HG03139 (cell line): Measurements from ENCODE around the gene GPR152.
"Not testable (repeated sequence)": the region's sequence is repeated elsewhere in the genome, so short reads cannot be mapped to it uniquely, and the experiment has no call there.

ENCODE experiments used
- ATAC-seq: cut with Tn5 transposase; IDR thresholded peaks from one replicate; pipeline ENCODE4 v1.9.1; 2021; ENCODE audit not compliant: unreplicated experiment

The GPR152 gene

DNA sequence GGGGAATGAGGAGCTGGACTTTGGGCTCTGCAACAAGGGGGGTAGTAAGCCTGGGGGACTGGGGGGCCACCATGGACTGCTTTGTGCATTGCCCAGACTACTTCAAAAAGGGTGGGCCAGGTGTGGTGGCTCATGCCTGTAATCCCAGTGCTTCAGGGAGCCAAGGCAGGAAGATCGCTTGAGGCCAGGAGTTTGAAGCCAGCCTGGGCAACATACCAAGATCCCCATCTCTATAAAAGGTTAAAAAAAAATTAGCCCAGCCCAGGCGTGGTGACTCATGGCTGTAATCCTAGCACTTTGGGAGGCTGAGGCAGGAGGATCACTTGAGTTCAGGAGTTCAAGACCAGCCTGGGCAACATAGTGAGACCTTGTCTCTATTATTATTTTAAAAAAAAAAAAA lies 13.0 kb upstream of the GPR152 start:
- not testable (repeated sequence) for ATAC-seq

- ATAC-seq: no peak
Measured at GRCh38 chr11:67465189-67465510, 12.6 kb upstream of the GPR152 start.

GRCh38 chr11:67464411-67465188 lies 12.1 kb upstream of the GPR152 start:
- ATAC-seq: peak; percentile 43

GRCh38 chr11:67463680-67464410 lies 11.3 kb upstream of the GPR152 start:
- no peak for ATAC-seq

- ATAC-seq: no peak
Measured at GRCh38 chr11:67463186-67463585, 10.7 kb upstream of the GPR152 start.

- ATAC-seq: no peak
Measured at GRCh38 chr11:67458266-67458665, 5.7 kb upstream of the GPR152 start.

DNA sequence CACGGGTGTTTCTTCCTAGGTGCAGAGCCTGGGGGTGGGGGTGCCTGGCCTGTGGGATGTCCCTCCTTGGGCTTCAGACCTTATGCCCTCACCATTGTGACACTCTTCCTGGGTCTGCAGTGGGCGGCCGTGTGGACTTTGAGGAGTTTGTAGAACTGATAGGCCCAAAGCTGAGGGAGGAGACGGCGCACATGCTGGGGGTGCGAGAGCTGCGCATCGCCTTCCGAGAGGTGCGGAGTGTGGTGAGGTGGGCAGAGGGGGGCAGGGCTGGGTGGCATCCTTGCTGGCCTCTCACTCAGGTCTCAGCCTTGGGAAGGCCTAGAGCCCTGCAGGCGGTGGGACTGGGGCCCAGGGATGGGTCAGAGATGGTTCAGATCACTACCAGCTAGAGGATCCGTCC lies 4.9 kb upstream of the GPR152 start:
- ATAC-seq: no peak

GRCh38 chr11:67456068-67456705 lies 3.7 kb upstream of the GPR152 start:
- no peak for ATAC-seq

GRCh38 chr11:67455054-67455453 lies 2.5 kb upstream of the GPR152 start, which contains the start of gene CABP4:
Gene CABP4 (plus strand): TSS chr11:67455354. CDS start chr11:67455424, 70 bp downstream.
- ATAC-seq: no peak

DNA sequence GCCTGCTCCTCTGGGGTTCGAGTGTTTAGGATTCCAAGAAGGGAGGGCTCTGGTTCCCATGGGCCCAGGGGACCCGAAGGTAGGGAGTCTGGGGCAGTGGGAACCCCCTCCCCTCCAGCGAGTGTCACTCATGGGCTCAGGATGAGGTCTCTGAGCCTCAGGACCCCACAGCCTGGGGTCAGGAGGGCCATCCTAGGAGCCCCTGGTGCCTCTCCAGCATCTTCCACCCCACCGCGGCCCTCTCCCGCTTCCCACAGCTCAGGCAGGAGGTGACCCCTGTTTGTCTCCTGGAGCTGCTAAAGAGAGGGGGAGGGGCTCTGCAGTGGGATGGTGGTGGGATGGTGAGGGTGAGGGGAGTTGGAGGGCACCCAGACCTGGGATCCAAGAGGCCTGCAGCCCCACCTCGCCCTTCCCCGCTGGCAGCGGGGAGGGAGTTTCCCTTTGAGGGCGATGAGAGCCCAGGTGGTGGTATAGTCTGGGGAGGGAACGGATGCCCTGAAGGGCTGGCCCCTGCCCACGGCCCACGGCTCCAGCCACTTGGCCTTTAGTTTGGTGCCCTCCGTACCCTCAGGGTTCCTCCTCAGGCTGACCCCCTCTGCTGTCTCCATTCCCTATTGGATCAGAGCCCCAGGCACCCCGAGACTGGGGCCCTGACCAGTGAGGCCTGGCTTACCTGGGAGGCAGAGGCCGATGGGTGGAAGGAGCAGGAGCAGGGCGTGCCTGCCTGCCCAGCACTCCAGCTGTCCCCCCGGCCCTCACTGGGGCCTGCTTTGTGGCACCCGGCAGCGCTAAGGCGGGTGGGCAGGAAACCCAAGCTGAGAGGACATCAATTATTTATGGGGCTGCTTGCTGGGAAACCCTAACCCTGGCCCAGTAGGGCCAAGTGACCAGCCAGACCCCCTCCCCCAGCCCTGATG lies 1.5 kb upstream of the GPR152 start:
- no peak for ATAC-seq

DNA sequence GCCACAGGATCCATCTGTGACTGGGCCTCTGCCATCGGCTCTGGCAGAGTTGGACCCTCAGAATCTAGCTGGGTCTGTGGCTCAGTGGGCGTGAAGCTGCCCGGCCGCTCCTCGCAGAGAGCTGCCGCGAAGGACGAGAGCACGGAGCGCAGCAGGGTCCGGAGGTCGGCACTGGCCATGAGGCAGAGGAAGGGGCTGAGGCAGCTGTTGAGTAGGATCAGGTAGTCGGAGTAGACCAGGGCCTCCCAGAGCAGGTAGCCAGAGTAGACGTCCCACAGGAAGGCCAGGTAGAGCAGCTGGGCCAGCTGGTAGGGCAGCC lies 912 bp downstream of the GPR152 start:
- no peak for ATAC-seq

DNA sequence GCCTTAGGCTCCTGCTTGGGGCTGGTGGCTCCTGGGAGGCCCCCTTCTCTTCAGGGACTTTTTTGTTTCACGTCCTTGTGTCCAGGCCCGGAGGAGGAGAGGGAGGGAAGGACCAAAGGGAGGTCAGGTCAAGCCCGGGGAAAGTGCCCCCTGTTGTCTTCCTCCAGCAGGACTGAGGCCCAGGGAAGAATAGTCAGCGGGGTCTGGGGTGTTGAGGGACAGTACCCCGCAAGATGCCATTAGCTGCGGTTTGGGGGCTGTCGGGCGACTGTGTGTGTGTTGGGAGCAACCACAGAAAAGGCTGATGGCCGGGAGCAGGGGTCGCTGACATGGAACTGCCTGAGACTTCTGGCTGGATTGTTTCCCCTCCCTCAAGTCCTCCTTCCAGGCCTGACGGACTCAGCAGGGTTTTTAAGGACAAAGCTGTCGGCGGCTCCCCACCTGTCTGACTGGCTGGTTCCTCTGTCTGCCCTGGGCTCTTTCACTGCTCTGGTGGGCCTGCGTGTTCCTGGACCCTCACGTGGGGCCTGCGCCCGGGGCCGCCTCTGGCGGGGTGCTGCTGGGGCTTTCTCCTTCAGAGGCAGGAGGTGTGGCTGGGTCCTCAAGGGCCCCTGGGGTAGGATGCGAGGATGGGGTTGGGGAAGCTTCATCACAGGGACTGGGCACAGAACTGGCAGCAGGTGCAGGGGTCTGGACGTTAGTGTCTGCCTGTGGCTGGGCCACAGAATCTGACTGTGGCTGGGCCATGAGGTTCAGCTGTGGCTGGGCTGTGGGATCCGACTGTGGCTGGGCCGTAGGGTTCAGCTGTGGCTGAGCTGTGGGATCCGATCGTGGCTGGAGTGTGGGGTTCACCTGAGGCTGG lies 1.5 kb downstream of the GPR152 start:
- ATAC-seq: no peak

DNA sequence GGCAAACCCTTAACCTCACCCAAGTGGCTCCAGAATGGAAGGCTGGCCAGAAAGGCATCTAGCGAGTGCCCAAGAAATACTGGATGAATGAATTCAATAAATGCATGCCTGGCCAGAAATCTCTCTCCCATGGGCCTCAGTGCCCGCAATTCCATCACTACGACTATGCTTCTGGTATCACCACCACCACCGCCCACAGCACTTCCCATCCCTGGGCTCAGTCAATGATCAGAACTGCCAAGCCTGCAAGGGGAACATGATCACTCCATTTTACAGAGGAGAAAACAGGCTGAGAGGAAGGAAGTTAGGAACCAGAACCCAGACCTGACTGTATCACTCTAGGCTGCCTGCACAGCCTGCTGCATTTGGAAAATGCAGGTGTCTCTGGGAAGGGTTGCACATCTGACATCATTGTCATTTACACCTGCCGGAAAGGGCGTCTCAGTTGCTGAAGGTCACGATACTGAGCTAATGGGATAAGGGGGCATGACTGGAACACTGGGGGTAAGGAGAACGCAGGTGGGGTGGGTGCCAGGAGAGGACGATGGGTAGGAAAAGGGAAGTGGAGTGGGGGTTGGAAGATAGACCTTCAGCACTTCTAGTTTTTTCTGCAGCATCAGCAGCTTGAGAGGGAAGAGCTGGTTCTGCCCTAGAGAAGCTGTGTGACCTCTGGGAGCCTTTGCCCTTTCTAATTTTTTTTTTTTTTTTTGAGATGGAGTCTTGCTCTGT lies 3.2 kb downstream of the GPR152 start:
- no peak for ATAC-seq

DNA sequence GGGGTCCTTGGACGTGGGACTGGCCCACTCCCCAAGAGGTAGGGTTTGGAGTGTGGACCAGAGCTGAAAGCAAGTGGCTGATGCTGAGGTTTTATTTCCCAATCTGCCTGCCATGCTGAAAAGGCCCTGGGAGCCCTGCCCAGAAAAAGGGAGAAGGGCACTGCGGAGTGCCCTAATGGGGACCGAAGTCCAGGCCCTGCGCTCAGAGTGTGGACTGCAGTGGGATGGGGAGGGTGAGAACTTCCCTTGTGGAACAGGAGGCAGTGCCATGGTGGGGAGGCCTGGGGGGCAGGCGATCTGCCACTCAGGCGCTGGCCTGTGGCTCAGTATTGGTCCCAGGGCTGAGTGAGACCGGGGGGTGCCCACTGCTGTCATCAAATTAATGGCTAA lies 4.3 kb downstream of the GPR152 start:
- ATAC-seq: no peak

- ATAC-seq: no peak
Measured at GRCh38 chr11:67445515-67445914, 7.0 kb downstream of the GPR152 start.

DNA sequence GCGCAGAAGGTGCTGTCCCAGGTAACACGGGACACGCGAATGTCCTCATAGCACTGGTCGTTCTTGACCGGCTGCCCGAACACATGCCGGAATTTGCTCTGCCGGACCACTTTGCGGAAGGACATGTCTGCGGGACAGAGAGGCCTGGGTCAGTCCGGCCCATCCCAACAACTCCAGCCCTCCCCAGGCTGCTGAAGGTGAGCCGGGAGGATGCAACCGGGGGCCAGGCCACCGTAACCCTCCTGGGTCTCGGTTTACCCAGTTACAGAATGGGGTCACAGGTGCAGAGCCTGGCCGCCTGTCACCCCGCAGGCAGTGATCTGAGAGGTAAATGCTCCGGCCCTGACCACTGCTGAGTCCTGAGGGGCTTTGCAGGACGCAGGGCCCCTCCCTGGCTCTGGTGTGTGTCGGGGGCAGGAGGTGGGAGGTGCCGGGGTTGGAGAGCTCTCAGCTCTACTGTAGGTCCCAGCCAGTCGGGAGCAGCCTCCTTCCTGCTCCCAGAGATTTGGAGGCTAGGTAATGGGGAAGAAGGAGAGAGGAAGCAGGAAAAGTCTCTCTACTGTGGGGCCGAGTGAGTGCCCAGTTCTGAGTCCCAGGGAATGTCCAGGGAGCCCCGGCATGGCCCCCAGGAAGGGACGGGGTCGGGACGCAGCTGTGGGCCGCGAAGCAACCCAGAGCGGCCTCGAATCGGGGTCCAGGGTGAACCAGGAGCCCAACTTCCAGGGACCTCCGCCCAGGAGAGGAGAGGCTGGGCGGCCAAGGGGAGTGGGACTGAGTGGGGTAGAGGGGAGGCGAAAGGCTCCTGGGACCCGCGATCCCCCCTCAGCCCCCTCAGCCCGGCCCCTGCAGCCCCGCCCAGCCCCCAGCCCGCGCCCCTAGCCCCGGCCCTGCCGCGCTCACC lies 9.8 kb downstream of the GPR152 start:
- no peak for ATAC-seq

DNA sequence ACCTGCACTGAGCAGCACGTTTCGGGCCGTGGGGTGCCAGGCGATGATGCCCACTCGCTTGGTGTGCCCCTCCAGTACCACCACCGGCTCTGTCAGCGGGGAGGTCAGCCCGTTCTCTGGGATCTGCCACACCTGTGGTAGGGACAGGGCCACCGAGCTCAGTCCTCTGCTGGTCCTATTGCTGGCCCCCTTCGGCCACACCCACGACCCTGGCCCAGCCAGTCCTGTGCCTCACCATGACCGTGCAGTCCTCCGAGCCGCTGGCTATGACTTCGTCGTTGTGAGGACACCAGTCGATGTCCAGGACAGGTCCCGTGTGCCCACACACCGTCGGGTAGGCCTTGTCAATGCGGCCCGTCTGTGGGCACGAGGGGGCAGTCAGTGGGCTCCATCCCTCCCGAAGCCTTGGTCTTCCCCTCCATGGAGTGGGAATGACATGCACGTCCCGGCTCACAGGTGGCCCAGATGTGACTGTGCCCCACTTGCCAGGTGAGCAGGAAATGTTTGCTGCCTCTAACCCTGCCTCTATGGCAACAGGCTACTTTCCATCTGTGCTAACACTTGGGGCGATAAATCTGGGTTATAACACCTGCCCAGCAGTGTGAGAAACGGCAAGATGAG lies 10.7 kb downstream of the GPR152 start:
- ATAC-seq: no peak

DNA sequence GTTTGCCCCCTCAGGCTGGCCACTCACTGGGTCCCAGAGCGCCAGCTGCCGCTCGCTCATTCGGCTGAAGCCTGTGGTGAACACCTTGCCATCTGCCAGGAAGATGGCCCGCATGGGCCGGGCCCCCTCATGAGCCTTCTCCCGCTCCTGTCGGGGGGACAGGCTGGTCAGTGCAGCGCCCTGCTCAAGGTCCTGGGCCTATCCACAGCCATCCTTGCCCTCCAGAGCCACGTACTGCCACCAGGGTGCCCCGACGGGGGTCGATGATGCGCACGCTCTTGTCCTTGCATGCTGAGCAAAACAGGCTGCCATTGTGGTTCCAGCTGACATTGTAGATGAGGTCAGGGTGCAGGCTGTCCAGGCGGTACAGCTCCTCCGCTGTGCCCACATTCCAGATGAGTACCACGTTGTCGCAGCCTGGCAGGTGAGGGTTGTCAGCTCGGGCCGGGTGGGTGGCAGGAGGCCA lies 11.4 kb downstream of the GPR152 start:
- no peak for ATAC-seq
